ENCODE measurements around the gene ASAP2. TPM values are rescaled to one million over a fixed set of nuclear protein-coding genes. Genes with fewer than 3 reads are reported as not detected.

The ASAP2 gene
- total RNA-seq, 1 experiment from 2014 or later, result 60.3 TPM

GRCh38 chr2:9228781-9229469 is 22.3 kb downstream of the ASAP2 start:
- H3K36me3 ChIP-seq (ENCODE audit: low read depth), result no peaks in the 10 kb centered on the region
- no TSS peak for BruUV-seq (replicated peaks)
- H3K9me2 ChIP-seq (ENCODE audit: insufficient read depth), result no peaks in the 10 kb centered on the region
- peaks cover 13% of the 10 kb centered on the region; the same call in 1 of the 2 replicates for H4K20me1 ChIP-seq (ENCODE audit: insufficient read depth)
- H3K27me3 ChIP-seq (ENCODE audit: insufficient read depth, low read depth), result no peaks in the 10 kb centered on the region
- H3K9me3 ChIP-seq (ENCODE audit: insufficient read depth, low read depth), result no peaks in the 10 kb centered on the region
- ChIA-PET POLR2A (ENCODE audit: unreplicated experiment) (no interaction called here), CTCF (no interaction called here)
- H3K4me3 ChIP-seq, result no peak overlapping the region
- DNase-seq, result no peak
- no peak overlapping the region for H3K27ac ChIP-seq
- peaks cover 100% of the 10 kb centered on the region for H3K79me2 ChIP-seq (ENCODE audit: low read depth)
- no peak overlapping the region for H3K4me2 ChIP-seq
- no peak overlapping the region for H2AFZ ChIP-seq
- H3K4me1 ChIP-seq (replicated peaks; ENCODE audit: insufficient read depth), result peaks cover 54% of the 10 kb centered on the region
- intact Hi-C loops (cut with micrococcal nuclease; ENCODE audit: unreplicated experiment), result no loop called here
- TF ChIP-seq EZH2 (IDR thresholded peaks at IDR 0.05; ENCODE audit: low read depth), result no peak
- TF ChIP-seq CTCF (conservative IDR thresholded peaks at IDR 0.05), result no peak
- H3F3A ChIP-seq (ENCODE audit: insufficient read depth, low read depth), result peaks cover 40% of the 10 kb centered on the region

GRCh38 chr2:9229470-9229820 is 22.8 kb downstream of the ASAP2 start:
- intact Hi-C loops (cut with micrococcal nuclease; ENCODE audit: unreplicated experiment), result no loop called here
- Histone ChIP-seq H2AFZ (no peak overlapping the region), H4K20me1 (ENCODE audit: insufficient read depth) (peaks cover 13% of the 10 kb centered on the region; the same call in 1 of the 2 replicates), H3K9me2 (ENCODE audit: insufficient read depth) (no peaks in the 10 kb centered on the region), H3K9me3 (ENCODE audit: insufficient read depth, low read depth) (no peaks in the 10 kb centered on the region), H3K79me2 (ENCODE audit: low read depth) (peaks cover 99% of the 10 kb centered on the region), H3K27ac (no peak overlapping the region), H3K4me3 (no peak overlapping the region), H3K4me1 (replicated peaks; ENCODE audit: insufficient read depth) (peaks cover 59% of the 10 kb centered on the region), H3F3A (ENCODE audit: insufficient read depth, low read depth) (peaks cover 41% of the 10 kb centered on the region), H3K4me2 (no peak overlapping the region), H3K27me3 (ENCODE audit: insufficient read depth, low read depth) (no peaks in the 10 kb centered on the region), H3K36me3 (ENCODE audit: low read depth) (no peaks in the 10 kb centered on the region)
- no TSS peak for BruUV-seq (replicated peaks)
- ChIA-PET POLR2A (ENCODE audit: unreplicated experiment) (no interaction called here), CTCF (no interaction called here)
- no peak for DNase-seq
- no peak for TF ChIP-seq EZH2 (IDR thresholded peaks at IDR 0.05; ENCODE audit: low read depth)
- TF ChIP-seq CTCF (conservative IDR thresholded peaks at IDR 0.05), result no peak

- peak overlapping the region; percentile 79; the same call in 1 of the 2 replicates for H3K4me2 ChIP-seq
- intact Hi-C loops (cut with micrococcal nuclease; ENCODE audit: unreplicated experiment), result loop anchor here (10.0 kb wide), 1 partner anchor 325 kb away; the partner anchor contains the start of gene ADAM17
- TF ChIP-seq EZH2 (IDR thresholded peaks at IDR 0.05; ENCODE audit: low read depth), result no peak
- no peak for TF ChIP-seq CTCF (conservative IDR thresholded peaks at IDR 0.05)
- H3K4me3 ChIP-seq, result no peak overlapping the region
- H3K9me3 ChIP-seq (ENCODE audit: insufficient read depth, low read depth), result no peaks in the 10 kb centered on the region
- no peaks in the 10 kb centered on the region for H3K27me3 ChIP-seq (ENCODE audit: insufficient read depth, low read depth)
- peaks cover 65% of the 10 kb centered on the region for H3K4me1 ChIP-seq (replicated peaks; ENCODE audit: insufficient read depth)
- H3K36me3 ChIP-seq (ENCODE audit: low read depth), result no peaks in the 10 kb centered on the region
- H3K9me2 ChIP-seq (ENCODE audit: insufficient read depth), result no peaks in the 10 kb centered on the region
- H4K20me1 ChIP-seq (ENCODE audit: insufficient read depth), result peaks cover 13% of the 10 kb centered on the region; the same call in 1 of the 2 replicates
- no TSS peak for BruUV-seq (replicated peaks)
- H3K79me2 ChIP-seq (ENCODE audit: low read depth), result peaks cover 92% of the 10 kb centered on the region
- peaks cover 47% of the 10 kb centered on the region for H3F3A ChIP-seq (ENCODE audit: insufficient read depth, low read depth)
- ChIA-PET CTCF (no interaction called here), POLR2A (ENCODE audit: unreplicated experiment) (no interaction called here)
- no peak for DNase-seq
- no peak overlapping the region for H2AFZ ChIP-seq
- peak overlapping the region; percentile 98 for H3K27ac ChIP-seq
Measured at GRCh38 chr2:9230051-9230802, 23.6 kb downstream of the ASAP2 start.

Measured in PC-9 (cell line).